ENCODE results near the gene BRCA1.

DNA sequence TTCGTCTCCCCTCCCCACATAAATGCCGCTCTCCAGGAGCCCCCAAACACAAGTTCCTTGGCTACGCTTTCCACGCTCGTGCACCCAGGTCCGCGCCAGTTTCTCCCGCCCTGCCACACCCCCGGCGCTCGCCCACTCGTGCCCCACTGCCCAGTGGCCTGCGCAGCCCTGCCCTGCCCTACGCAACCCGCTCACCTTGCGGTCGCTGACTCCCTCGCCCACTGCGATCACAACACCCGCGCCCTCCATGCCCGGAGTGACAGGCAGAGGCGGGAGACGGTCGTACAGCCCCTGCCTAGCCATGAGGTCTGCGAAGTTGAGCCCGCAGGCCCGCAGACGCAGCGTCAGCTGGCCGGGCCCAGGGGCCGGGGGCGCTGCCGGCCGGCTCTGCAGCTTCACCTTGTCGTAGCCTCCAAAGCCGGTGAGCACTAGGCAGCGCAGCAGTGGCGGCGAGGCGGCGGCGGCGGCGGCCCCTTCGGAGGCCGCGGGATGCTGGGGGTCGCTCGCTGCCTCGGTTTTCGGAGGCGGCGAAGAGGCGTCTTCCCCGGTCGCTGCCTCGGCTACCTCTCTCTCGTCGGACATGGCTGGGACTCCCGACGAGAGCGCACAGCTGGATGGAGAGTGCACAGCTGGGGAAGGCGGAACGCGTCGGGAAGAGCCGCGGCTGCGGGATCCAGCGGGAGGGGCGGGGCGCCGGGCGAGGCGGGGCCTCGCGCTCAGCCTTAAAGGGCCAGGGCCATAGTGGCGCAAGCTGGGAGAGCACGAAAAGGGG, 103.2 kb downstream of the BRCA1 start, which contains the start of gene VAT1:
- TF ChIP-seq, protein P1, sequence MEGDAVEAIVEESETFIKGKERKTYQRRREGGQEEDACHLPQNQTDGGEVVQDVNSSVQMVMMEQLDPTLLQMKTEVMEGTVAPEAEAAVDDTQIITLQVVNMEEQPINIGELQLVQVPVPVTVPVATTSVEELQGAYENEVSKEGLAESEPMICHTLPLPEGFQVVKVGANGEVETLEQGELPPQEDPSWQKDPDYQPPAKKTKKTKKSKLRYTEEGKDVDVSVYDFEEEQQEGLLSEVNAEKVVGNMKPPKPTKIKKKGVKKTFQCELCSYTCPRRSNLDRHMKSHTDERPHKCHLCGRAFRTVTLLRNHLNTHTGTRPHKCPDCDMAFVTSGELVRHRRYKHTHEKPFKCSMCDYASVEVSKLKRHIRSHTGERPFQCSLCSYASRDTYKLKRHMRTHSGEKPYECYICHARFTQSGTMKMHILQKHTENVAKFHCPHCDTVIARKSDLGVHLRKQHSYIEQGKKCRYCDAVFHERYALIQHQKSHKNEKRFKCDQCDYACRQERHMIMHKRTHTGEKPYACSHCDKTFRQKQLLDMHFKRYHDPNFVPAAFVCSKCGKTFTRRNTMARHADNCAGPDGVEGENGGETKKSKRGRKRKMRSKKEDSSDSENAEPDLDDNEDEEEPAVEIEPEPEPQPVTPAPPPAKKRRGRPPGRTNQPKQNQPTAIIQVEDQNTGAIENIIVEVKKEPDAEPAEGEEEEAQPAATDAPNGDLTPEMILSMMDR (IDR thresholded peaks at IDR 0.05), result no peak
- TF ChIP-seq POLR2A (IDR thresholded peaks at IDR 0.05), result peak in 1 of 2 donors; percentile 36

All from lower leg skin (tissue), 3 donors.